Hepatocyte (in vitro differentiated cells): ENCODE measurements around the gene SMYD5. TPM values are rescaled to one million over a fixed set of nuclear protein-coding genes. Genes with fewer than 3 reads are reported as not detected.
A peak's percentile ranks its signal among the peaks of the same experiment; 100 is the strongest.

Experiments
- DNase-seq: peaks from one replicate; pipeline ENCODE4 v3.0.0-alpha.2; 2016; ENCODE audit warnings: low spot score
- H2AFZ ChIP-seq: fragments of 200-600 bp; sonication (generic); 2 replicates; pipeline ENCODE4 v1.6.0; 2016; ENCODE audit warnings: antibody characterized with exemption, mild to moderate bottlenecking
- H3K27ac ChIP-seq: fragments of 200-600 bp; sonication (generic); 2 replicates; pipeline ENCODE4 v1.5.1; 2016; ENCODE audit warnings: mild to moderate bottlenecking
- H3K27me3 ChIP-seq: fragments of 200-600 bp; sonication (generic); 2 replicates; pipeline ENCODE4 v1.6.1; 2016
- H3K36me3 ChIP-seq: fragments of 200-600 bp; sonication (generic); replicated peaks from 2 replicates; pipeline ENCODE4 v1.5.1; 2016; ENCODE audit warnings: low read depth; ENCODE audit not compliant: insufficient read depth
- H3K4me1 ChIP-seq: fragments of 200-600 bp; sonication (generic); 2 replicates; pipeline ENCODE4 v1.5.1; 2016; ENCODE audit warnings: mild to moderate bottlenecking, moderate library complexity; ENCODE audit not compliant: insufficient read depth
- H3K4me2 ChIP-seq: fragments of 200-600 bp; sonication (generic); 2 replicates; pipeline ENCODE4 v1.6.0; 2016
- H3K4me3 ChIP-seq: fragments of 200-600 bp; sonication (generic); 2 replicates; pipeline ENCODE4 v1.5.1; 2016; ENCODE audit warnings: mild to moderate bottlenecking
- H3K79me2 ChIP-seq: fragments of 200-600 bp; sonication (generic); 2 replicates; pipeline ENCODE4 v1.6.0; 2017; ENCODE audit warnings: mild to moderate bottlenecking
- H3K9me2 ChIP-seq: fragments of 200-600 bp; sonication (generic); replicated peaks from 2 replicates; pipeline ENCODE4 v1.6.0; 2017; ENCODE audit warnings: mild to moderate bottlenecking; ENCODE audit not compliant: insufficient read depth
- H3K9me3 ChIP-seq: fragments of 200-600 bp; sonication (generic); 2 replicates; pipeline ENCODE4 v1.5.1; 2016; ENCODE audit warnings: low read depth, mild to moderate bottlenecking
- H4K20me1 ChIP-seq: fragments of 200-600 bp; sonication (generic); 2 replicates; pipeline ENCODE4 v1.6.0; 2016; ENCODE audit warnings: mild to moderate bottlenecking; ENCODE audit not compliant: insufficient read depth, poor library complexity, severe bottlenecking
- CTCF ChIP-seq: fragments of 200-600 bp; sonication (generic); IDR thresholded peaks from 2 replicates; pipeline ENCODE4 v1.5.1; 2016; ENCODE audit warnings: antibody characterized with exemption, mild to moderate bottlenecking; ENCODE audit not compliant: poor library complexity
- EZH2 ChIP-seq: fragments of 200-600 bp; sonication (generic); IDR thresholded peaks from 2 replicates; pipeline ENCODE4 v1.6.1; 2016; ENCODE audit warnings: antibody characterized with exemption, mild to moderate bottlenecking, borderline replicate concordance
- EZH2phosphoT487 ChIP-seq: fragments of 200-600 bp; sonication (generic); IDR thresholded peaks from one replicate; pipeline ENCODE4 v1.6.1; 2018; ENCODE audit warnings: antibody characterized with exemption, mild to moderate bottlenecking, low read depth, moderate library complexity; ENCODE audit not compliant: unreplicated experiment, severe bottlenecking
- WGBS: methylation state at CpG from one replicate; pipeline ENCODE4 v1.1.6; 2016; ENCODE audit warnings: low lambda C conversion rate; ENCODE audit errors: missing lambda C conversion rate; 5-methylcytosine and 5-hydroxymethylcytosine counted together
- polyA plus RNA-seq: library from polyadenylated mRNA; unstranded; fragments of >200 nt; fragmentation: Nextera tagmentation; extraction: Ambion mirVana; gene quantifications from 2 replicates; pipeline ENCODE4 v1.2.1, GENCODE V29; 2016
- total RNA-seq: library from RNA; depleted of rRNA; stranded (reverse); fragments of >200 nt; gene quantifications from 2 replicates; pipeline ENCODE4 v1.2.3, GENCODE V29; 2014

Gene SMYD5
- total and polyA plus RNA-seq, 2 experiments from 2014 or later, result 10.0 to 28.3 TPM

- WGBS, result 26% methylated on average over 22 of the region's 22 CpGs
- Histone ChIP-seq H3K9me3 (no peaks in the 10 kb centered on the region), H3K36me3 (no peaks in the 10 kb centered on the region), H3K4me2 (peak overlapping the region; percentile 95), H3K79me2 (no peaks in the 10 kb centered on the region), H3K4me3 (no peak overlapping the region), H4K20me1 (no peaks in the 10 kb centered on the region), H3K9me2 (no peaks in the 10 kb centered on the region), H3K27ac (no peak overlapping the region), H3K27me3 (peaks cover 37% of the 10 kb centered on the region), H3K4me1 (peaks cover 10% of the 10 kb centered on the region), H2AFZ (peak overlapping the region; percentile 40)
- TF ChIP-seq EZH2phosphoT487, result no peak
- no peak for TF ChIP-seq CTCF
- no peak for TF ChIP-seq EZH2
- no peak for DNase-seq
Measured at GRCh38 chr2:73269686-73270465, 55.8 kb downstream of the SMYD5 start.

- no peak overlapping the region for H3K27ac ChIP-seq
- H4K20me1 ChIP-seq, result no peaks in the 10 kb centered on the region
- H3K36me3 ChIP-seq, result no peaks in the 10 kb centered on the region
- no peak overlapping the region for H2AFZ ChIP-seq
- no peak overlapping the region for H3K4me2 ChIP-seq
- H3K79me2 ChIP-seq, result no peaks in the 10 kb centered on the region
- TF ChIP-seq EZH2phosphoT487 (no peak), CTCF (no peak), EZH2 (no peak)
- no peak overlapping the region for H3K4me3 ChIP-seq
- H3K9me2 ChIP-seq, result no peaks in the 10 kb centered on the region
- H3K27me3 ChIP-seq, result peaks cover 33% of the 10 kb centered on the region
- H3K4me1 ChIP-seq, result peaks cover 10% of the 10 kb centered on the region
- no peak for DNase-seq
- H3K9me3 ChIP-seq, result no peaks in the 10 kb centered on the region
- WGBS, result 65% methylated on average over 1 of the region's 1 CpG
Measured at GRCh38 chr2:73272270-73272669, 58.2 kb downstream of the SMYD5 start.

Other genes starting within 250 kb of the SMYD5 start
- gene SFXN5, start 142.5 kb upstream of the SMYD5 start, total RNA-seq, result 25.7 and 34.6 TPM in 2 replicates
- 25.8 and 26.1 TPM in 2 replicates for gene SFXN5, start 142.5 kb upstream of the SMYD5 start, polyA plus RNA-seq
- 33.7 and 34.7 TPM in 2 replicates for gene RAB11FIP5, start 101.3 kb upstream of the SMYD5 start, total RNA-seq
- 31.1 and 33.5 TPM in 2 replicates for gene RAB11FIP5, start 101.3 kb upstream of the SMYD5 start, polyA plus RNA-seq
- gene NOTO, start 11.7 kb upstream of the SMYD5 start, total RNA-seq, result not detected in 2 replicates
- gene NOTO, start 11.7 kb upstream of the SMYD5 start, polyA plus RNA-seq, result not detected in 2 replicates
- 26.9 and 36.6 TPM in 2 replicates for gene PRADC1, start 19.0 kb downstream of the SMYD5 start, total RNA-seq
- 31.6 and 39.7 TPM in 2 replicates for gene PRADC1, start 19.0 kb downstream of the SMYD5 start, polyA plus RNA-seq
- gene CCT7, start 20.1 kb downstream of the SMYD5 start, total RNA-seq, result 195 and 197 TPM in 2 replicates
- gene CCT7, start 20.1 kb downstream of the SMYD5 start, polyA plus RNA-seq, result 190 TPM in 2 replicates
- 0.92 and 2.1 TPM in 2 replicates for gene FBXO41, start 70.2 kb downstream of the SMYD5 start, total RNA-seq
- gene FBXO41, start 70.2 kb downstream of the SMYD5 start, polyA plus RNA-seq, result 1.2 and 1.3 TPM in 2 replicates
- gene EGR4, start 79.3 kb downstream of the SMYD5 start, total RNA-seq, result 0.23 TPM in 1 of 2 replicates, not detected in the other
- 0.78 and 1.9 TPM in 2 replicates for gene EGR4, start 79.3 kb downstream of the SMYD5 start, polyA plus RNA-seq
- gene ALMS1, start 171.6 kb downstream of the SMYD5 start, total RNA-seq, result 14.5 and 17.5 TPM in 2 replicates
- 4.6 and 5.4 TPM in 2 replicates for gene ALMS1, start 171.6 kb downstream of the SMYD5 start, polyA plus RNA-seq